ENCODE results near the gene BRD7. TPM values are rescaled to one million over a fixed set of nuclear protein-coding genes. Genes with fewer than 3 reads are reported as not detected.

The BRD7 gene
- total and polyA plus RNA-seq, 2 of the 4 experiments (the other 2 are of a cell fraction) = 24.8 to 29.9 TPM

- in situ Hi-C loops (cut with MboI; ENCODE audit: low sequenced_read_pairs) (no loop called here), intact Hi-C loops (cut with micrococcal nuclease) (no loop called here), dilution Hi-C loops (cut with HindIII; ENCODE audit: low sequenced_read_pairs, unreplicated experiment) (no loop called here)
- ChIA-PET POLR2A (ENCODE audit: unreplicated experiment) (no interaction called here), CTCF (no interaction called here)
- H3K27me3 ChIP-seq (ENCODE audit: control insufficient read depth, insufficient read depth, low read length) = no peaks in the 10 kb centered on the region
- H4K20me1 ChIP-seq (ENCODE audit: insufficient read depth, low read length) = peaks cover 24% of the 10 kb centered on the region
- WGBS, 2 experiments (ENCODE audit: extremely low coverage in 2 of 2, insufficient read length in 1 of 2) = no CpG with 5 or more reads among the region's 3 CpGs
- no peak overlapping the region for H4K91ac ChIP-seq (ENCODE audit: insufficient read depth, low read depth, low read length)
- no peak overlapping the region for H3K56ac ChIP-seq (ENCODE audit: extremely low read depth, insufficient read depth, low read length)
- H4K8ac ChIP-seq (ENCODE audit: low read depth in 2 of 2, low read length in 2 of 2) = no peak overlapping the region
- no peak overlapping the region for H3K4me2 ChIP-seq (ENCODE audit: low read depth, low read length)
- H2AK9ac ChIP-seq (replicated peaks; ENCODE audit: low read depth, low read length, poor library complexity) = no peak overlapping the region
- H3K36me3 ChIP-seq (ENCODE audit: control insufficient read depth, insufficient read depth, low read length) = peaks cover 3% of the 10 kb centered on the region; the same call in 1 of the 2 replicates
- H3K14ac ChIP-seq (replicated peaks; ENCODE audit: low read depth, low read length) = no peak overlapping the region; the same call in 1 of the 2 replicates
- H3K4me3 ChIP-seq (ENCODE audit: insufficient read depth, low read depth, low read length) = no peak overlapping the region
- no peak overlapping the region for H3K4ac ChIP-seq (ENCODE audit: low read depth, low read length)
- H3K23ac ChIP-seq (ENCODE audit: low read depth, low read length) = no peak overlapping the region
- no peak overlapping the region for H3K9ac ChIP-seq (ENCODE audit: low read depth, low read length)
- H2BK15ac ChIP-seq (ENCODE audit: low read depth, low read length) = no peak overlapping the region
- BruUV-seq (replicated peaks) = no TSS peak
- no peak overlapping the region for H2AFZ ChIP-seq (replicated peaks; ENCODE audit: low read length, poor library complexity)
- no peak overlapping the region for H2AK5ac ChIP-seq (ENCODE audit: low read depth, low read length)
- no peak overlapping the region for H2BK5ac ChIP-seq (ENCODE audit: low read depth, low read length, poor library complexity, severe bottlenecking)
- ATAC-seq (ENCODE audit: low read depth) = no peak
- H2BK20ac ChIP-seq (ENCODE audit: low read depth, low read length) = no peak overlapping the region
- TF ChIP-seq CEBPB (IDR thresholded peaks at IDR 0.05; ENCODE audit: low read depth, low read length) = no peak
- no peak for TF ChIP-seq BHLHE40 (IDR thresholded peaks at IDR 0.05; ENCODE audit: low read depth, low read length)
- no peak for TF ChIP-seq MAFK (IDR thresholded peaks at IDR 0.05; ENCODE audit: low read depth, low read length)
- no peak for TF ChIP-seq MXI1 (IDR thresholded peaks at IDR 0.05; ENCODE audit: borderline replicate concordance, low read depth, low read length)
- TF ChIP-seq RCOR1 (IDR thresholded peaks at IDR 0.05; ENCODE audit: insufficient replicate concordance, low read length) = no peak
- TF ChIP-seq CHD1 (IDR thresholded peaks at IDR 0.05; ENCODE audit: low read depth, low read length) = no peak
- H3K9me3 ChIP-seq (ENCODE audit: control insufficient read depth, insufficient read depth, low read length) = peaks cover 2% of the 10 kb centered on the region; the same call in 1 of the 2 replicates
- peaks cover 7 to 24% of the 10 kb centered on the region in 2 experiments; a peak in 3 of 4 replicates for H3K79me1 ChIP-seq (ENCODE audit: low read depth in 1 of 2, low read length in 2 of 2)
- H3K27ac ChIP-seq (ENCODE audit: insufficient read depth, low read length) = no peak overlapping the region
- no peak for DNase-seq
- H2BK120ac ChIP-seq (ENCODE audit: low read depth, low read length) = no peak overlapping the region
- no peak overlapping the region for H4K5ac ChIP-seq (ENCODE audit: low read depth, low read length)
- no peaks in the 10 kb centered on the region; the same call in 1 of the 2 replicates for H3K9me1 ChIP-seq (ENCODE audit: insufficient read depth, low read length)
- H3K4me1 ChIP-seq (ENCODE audit: control insufficient read depth, insufficient read depth, low read length) = 0 out of 2 replicates have a peak, but pooled peaks cover 4% of the 10 kb centered on the region
- no peak overlapping the region for H3K18ac ChIP-seq (ENCODE audit: low read depth, low read length)
These were observed 82.1 kb downstream of the BRD7 start for GRCh38 chr16:50286681-50287080.

All from IMR-90 (cell line).